HEK293 (cell line): ENCODE results near the gene SYTL1.
A peak's percentile ranks its signal among the peaks of the same experiment; 100 is the strongest.

Source experiments
- CTCF ChIA-PET: fragments of 350-600 bp; formaldehyde crosslinking; extraction: SDS; loops from one replicate; lab custom pipeline; 2021; ENCODE audit warnings: antibody characterized with exemption; lab: Yijun Ruan, JAX
- POLR2A ChIA-PET: fragments of 300-600 bp; formaldehyde crosslinking; extraction: SDS; loops from one replicate; lab custom pipeline; 2020; ENCODE audit warnings: antibody characterized with exemption, inconsistent platforms; lab: Yijun Ruan, JAX
- H3K27ac ChIP-seq: fragments of 200-500 bp; sonication (Bioruptor generic); 2 replicates; pipeline ENCODE4 v1.5.1; 2014; ENCODE audit warnings: low read depth, low read length, control low read depth, inconsistent platforms; ENCODE audit errors: extremely low read depth
- H3K36me3 ChIP-seq, 2 experiments: fragments of 200-500 bp in 1 of 2; sonication (Bioruptor generic) in 1 of 2; 1 replicate in 1 of 2; 2 replicates in 1 of 2; pipeline ENCODE4 v1.5.1; 2014 to 2017; ENCODE audit warnings: inconsistent platforms in 2 of 2, low read length in 2 of 2; ENCODE audit not compliant: control insufficient read depth in 2 of 2, insufficient read depth in 1 of 2
- H3K4me1 ChIP-seq: fragments of 200-500 bp; sonication (Bioruptor generic); 2 replicates; pipeline ENCODE4 v1.5.1; 2014; ENCODE audit warnings: mild to moderate bottlenecking, low read length, inconsistent platforms; ENCODE audit not compliant: control insufficient read depth, insufficient read depth
- H3K4me3 ChIP-seq: 2 replicates; pipeline ENCODE4 v1.5.1; 2011; ENCODE audit warnings: low read depth, mild to moderate bottlenecking, control low read depth, low read length, moderate library complexity
- H3K9me3 ChIP-seq: fragments of 200-500 bp; sonication (Bioruptor generic); 2 replicates; pipeline ENCODE4 v1.5.1; 2014; ENCODE audit warnings: low read depth, low read length, inconsistent platforms; ENCODE audit not compliant: control insufficient read depth, insufficient read depth
- BCL11B ChIP-seq: fragments of 450-650 bp; formaldehyde crosslinking; IDR thresholded peaks from 2 replicates; pipeline ENCODE4 v1.5.1; 2016; ENCODE audit warnings: low read depth, missing biosample characterization, missing genetic modification characterization
- EGR2 ChIP-seq: fragments of 450-650 bp; formaldehyde crosslinking; IDR thresholded peaks from 2 replicates; pipeline ENCODE4 v1.5.1; 2016; ENCODE audit warnings: low read depth, missing biosample characterization, missing genetic modification characterization
- GLI2 ChIP-seq: fragments of 450-650 bp; formaldehyde crosslinking; IDR thresholded peaks from 2 replicates; pipeline ENCODE4; 2017; ENCODE audit warnings: missing biosample characterization, missing genetic modification characterization, low read depth, borderline replicate concordance
- GLIS1 ChIP-seq: fragments of 450-650 bp; formaldehyde crosslinking; IDR thresholded peaks from 2 replicates; pipeline ENCODE4 v1.5.1; 2016; ENCODE audit warnings: missing biosample characterization, missing genetic modification characterization
- MEIS1 ChIP-seq: sonication (generic); formaldehyde crosslinking; IDR thresholded peaks from 2 replicates; pipeline ENCODE4 v1.8.1; 2022; ENCODE audit warnings: missing genetic modification reagents, mild to moderate bottlenecking, borderline replicate concordance
- ZBTB17 ChIP-seq: fragments of 450-650 bp; formaldehyde crosslinking; IDR thresholded peaks from 2 replicates; pipeline ENCODE4 v1.5.1; 2016; ENCODE audit warnings: missing biosample characterization, missing genetic modification characterization
- ZBTB20 ChIP-seq: fragments of 450-650 bp; formaldehyde crosslinking; IDR thresholded peaks from 2 replicates; pipeline ENCODE4 v1.5.1; 2016; ENCODE audit warnings: missing biosample characterization, missing genetic modification characterization
- ZFHX2 ChIP-seq: fragments of 450-650 bp; formaldehyde crosslinking; conservative IDR thresholded peaks from 2 replicates; pipeline ENCODE4 v1.5.1; 2016; ENCODE audit warnings: missing biosample characterization, missing genetic modification characterization
- ZNF148 ChIP-seq: fragments of 450-650 bp; formaldehyde crosslinking; IDR thresholded peaks from 2 replicates; pipeline ENCODE4 v1.5.0; 2017; ENCODE audit warnings: missing biosample characterization, missing genetic modification characterization, borderline replicate concordance
- ZNF155 ChIP-seq: fragments of 450-650 bp; formaldehyde crosslinking; IDR thresholded peaks from 2 replicates; pipeline ENCODE4 v1.5.1; 2016; ENCODE audit warnings: missing biosample characterization, missing genetic modification characterization
- ZNF18 ChIP-seq: fragments of 450-650 bp; formaldehyde crosslinking; IDR thresholded peaks from 2 replicates; pipeline ENCODE4 v1.5.1; 2016; ENCODE audit warnings: missing biosample characterization, missing genetic modification characterization
- ZNF211 ChIP-seq: fragments of 450-650 bp; formaldehyde crosslinking; IDR thresholded peaks from 2 replicates; pipeline ENCODE4 v1.5.1; 2016; ENCODE audit warnings: low read depth, missing biosample characterization, missing genetic modification characterization
- ZNF341 ChIP-seq: fragments of 450-650 bp; formaldehyde crosslinking; IDR thresholded peaks from 2 replicates; pipeline ENCODE4; 2016; ENCODE audit warnings: low read depth, missing biosample characterization, missing genetic modification characterization
- ZNF391 ChIP-seq: fragments of 450-650 bp; formaldehyde crosslinking; IDR thresholded peaks from 2 replicates; pipeline ENCODE4 v1.5.1; 2016; ENCODE audit warnings: low read depth, missing biosample characterization, missing genetic modification characterization, borderline replicate concordance
- ZNF404 ChIP-seq: fragments of 450-650 bp; formaldehyde crosslinking; IDR thresholded peaks from 2 replicates; pipeline ENCODE4 v1.5.1; 2017; ENCODE audit warnings: missing biosample characterization, missing genetic modification characterization
- ZNF549 ChIP-seq: fragments of 450-650 bp; IDR thresholded peaks from 2 replicates; pipeline ENCODE4 v1.5.1; 2018; ENCODE audit warnings: missing biosample characterization, missing genetic modification characterization, mild to moderate bottlenecking, inconsistent platforms, moderate library complexity
- ZNF571 ChIP-seq: fragments of 450-650 bp; formaldehyde crosslinking; IDR thresholded peaks from 2 replicates; pipeline ENCODE4 v1.5.0; 2017; ENCODE audit warnings: missing biosample characterization, missing genetic modification characterization
- ZNF621 ChIP-seq: fragments of 450-650 bp; formaldehyde crosslinking; IDR thresholded peaks from 2 replicates; pipeline ENCODE4 v1.5.1; 2017; ENCODE audit warnings: missing biosample characterization, missing genetic modification characterization
- ZNF664 ChIP-seq: fragments of 450-650 bp; formaldehyde crosslinking; IDR thresholded peaks from 2 replicates; pipeline ENCODE4 v1.5.1; 2016; ENCODE audit warnings: missing biosample characterization, missing genetic modification characterization
- ZNF777 ChIP-seq: fragments of 450-650 bp; formaldehyde crosslinking; IDR thresholded peaks from 2 replicates; pipeline ENCODE4 v1.5.1; 2017; ENCODE audit warnings: missing biosample characterization, missing genetic modification characterization, borderline replicate concordance
- ZSCAN4 ChIP-seq: fragments of 450-650 bp; formaldehyde crosslinking; IDR thresholded peaks from 2 replicates; pipeline ENCODE4 v1.5.1; 2017; ENCODE audit warnings: missing biosample characterization, missing genetic modification characterization

SYTL1 gene

GRCh38 chr1:27399251-27400025 is 57.6 kb downstream of the SYTL1 start:
- TF ChIP-seq EGR2 (tag by site-specific recombination) (0 out of 2 replicates have a peak, but pooled peaks have one; percentile 9), ZNF341 (tag by site-specific recombination) (no peak), ZSCAN4 (tag by site-specific recombination) (no peak), ZBTB20 (tag by site-specific recombination) (no peak), ZFHX2 (tag by site-specific recombination) (peak; percentile 58)
- H3K36me3 ChIP-seq = peaks cover 0 to 6% of the 10 kb centered on the region in 2 experiments; a peak in 1 of 3 replicates
- ChIA-PET CTCF (interaction anchor here (0.7 to 7.4 kb wide), 4 partner anchors 17 to 208 kb away, joined by 3 to 202 read pairs (median 6); no protein-coding TSS in a partner anchor), POLR2A (interaction anchor here (0.6 to 0.8 kb wide), 2 partner anchors 21 to 102 kb away, joined by 3 to 8 read pairs; no protein-coding TSS in a partner anchor)
- H3K27ac ChIP-seq = no peak overlapping the region
- H3K9me3 ChIP-seq = no peaks in the 10 kb centered on the region
- H3K4me1 ChIP-seq = no peaks in the 10 kb centered on the region
- H3K4me3 ChIP-seq = no peak overlapping the region

GRCh38 chr1:27400082-27400962 is 58.5 kb downstream of the SYTL1 start:
- ChIA-PET POLR2A (interaction anchor here (0.9 kb wide), 1 partner anchor 35 kb away, joined by 5 read pairs; no protein-coding TSS in a partner anchor), CTCF (interaction anchor here (0.6 to 7.4 kb wide), 2 partner anchors 102 to 168 kb away, joined by 3 to 202 read pairs; no protein-coding TSS in a partner anchor)
- no peak overlapping the region for H3K27ac ChIP-seq
- H3K4me1 ChIP-seq = no peaks in the 10 kb centered on the region
- no peak overlapping the region for H3K4me3 ChIP-seq
- H3K36me3 ChIP-seq = peaks cover 0 to 12% of the 10 kb centered on the region in 2 experiments; a peak in 1 of 3 replicates
- no peaks in the 10 kb centered on the region for H3K9me3 ChIP-seq
- TF ChIP-seq ZSCAN4 (tag by site-specific recombination) = peak; percentile 56; the same call in 1 of the 2 replicates
- no peak for TF ChIP-seq GLI2 (tag by site-specific recombination)

- ChIA-PET CTCF (interaction anchor here (0.6 to 2.7 kb wide), 3 partner anchors 157 to 205 kb away, joined by 3 to 13 read pairs (median 4); no protein-coding TSS in a partner anchor), POLR2A (interaction anchor here (0.9 kb wide), 1 partner anchor 35 kb away, joined by 5 read pairs; no protein-coding TSS in a partner anchor)
- H3K4me1 ChIP-seq = no peaks in the 10 kb centered on the region
- peaks cover 0 to 12% of the 10 kb centered on the region in 2 experiments; a peak in 1 of 3 replicates for H3K36me3 ChIP-seq
- no peaks in the 10 kb centered on the region for H3K9me3 ChIP-seq
- H3K4me3 ChIP-seq = no peak overlapping the region
- no peak overlapping the region for H3K27ac ChIP-seq
- TF ChIP-seq ZNF549 (tag by site-specific recombination) = no peak
- no peak for TF ChIP-seq ZNF391 (tag by site-specific recombination)
- no peak for TF ChIP-seq ZNF571 (tag by site-specific recombination)
- TF ChIP-seq ZNF664 = no peak
- no peak for TF ChIP-seq ZNF777 (tag by site-specific recombination)
- no peak for TF ChIP-seq MEIS1 (CRISPR knock-in tag)
- no peak for TF ChIP-seq ZBTB17 (tag by site-specific recombination)
- TF ChIP-seq ZNF621 (tag by site-specific recombination) = no peak
- TF ChIP-seq GLIS1 (tag by site-specific recombination) = no peak
- TF ChIP-seq ZNF155 = no peak
- no peak for TF ChIP-seq ZNF18 (tag by site-specific recombination)
- TF ChIP-seq ZNF404 (tag by site-specific recombination) = no peak
- TF ChIP-seq ZNF211 = no peak
- TF ChIP-seq ZNF148 (tag by site-specific recombination) = no peak
- no peak for TF ChIP-seq BCL11B (tag by site-specific recombination)
Measured at GRCh38 chr1:27400963-27401341, 59.1 kb downstream of the SYTL1 start.
